GM19240 (cell line): Measurements from ENCODE around the gene VPS37B.

Experiments used
- DNase-seq: peaks from one replicate; pipeline ENCODE4 v3.0.0; 2011; ENCODE audit warnings: low spot score; ENCODE audit not compliant: insufficient read length

The VPS37B gene

DNA sequence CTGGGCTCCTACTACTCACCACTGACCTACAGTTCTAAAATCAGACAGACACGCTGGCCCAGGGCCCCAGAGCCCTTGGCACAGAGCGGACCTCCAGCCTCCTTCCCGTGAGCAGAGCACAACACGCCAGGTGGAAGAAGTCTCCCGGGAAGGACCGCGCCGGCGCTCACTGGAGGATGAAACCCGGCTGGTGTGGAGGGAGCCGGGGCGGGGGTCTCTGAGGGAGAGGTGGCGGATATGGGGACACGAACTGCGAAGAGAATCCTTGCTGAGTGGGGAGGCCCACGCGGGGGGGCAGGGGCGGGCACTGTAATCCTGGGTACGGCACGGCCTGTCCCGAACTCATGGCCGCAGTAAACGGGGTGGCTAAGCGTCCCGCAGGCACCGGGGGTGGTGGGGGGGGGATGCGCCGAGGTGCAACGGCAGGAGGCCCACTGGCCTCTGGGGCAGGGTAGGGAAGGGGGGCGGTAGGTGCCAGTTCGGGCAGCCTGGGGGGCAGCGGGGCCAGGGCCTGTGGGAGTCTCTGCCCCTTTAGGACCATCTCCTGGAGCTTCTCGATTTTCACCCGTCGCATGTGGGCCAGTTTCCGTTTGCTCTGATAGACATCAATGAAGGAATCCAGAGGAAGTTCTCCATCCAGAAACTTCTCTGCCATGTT lies 28.8 kb downstream of the VPS37B start:
- no peak for DNase-seq

DNA sequence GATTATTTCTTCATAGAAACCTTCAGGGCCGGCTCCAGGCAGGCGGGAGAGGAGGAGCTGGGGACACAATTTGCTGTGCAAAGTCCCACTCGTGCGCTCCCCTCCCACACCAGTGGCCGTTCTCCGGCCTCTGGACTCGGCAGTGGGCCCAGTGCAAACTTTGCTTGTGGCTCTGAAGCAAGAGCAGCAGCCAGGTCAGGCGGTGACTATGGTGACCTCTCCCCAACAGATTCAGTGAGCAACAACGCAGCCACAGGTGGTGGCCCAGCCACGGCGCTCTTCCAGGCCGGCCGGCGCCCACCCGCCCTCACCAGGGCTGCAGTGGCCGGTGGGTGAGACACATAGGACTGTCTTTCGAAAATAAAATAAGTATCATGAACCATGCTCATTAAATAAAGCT lies 29.5 kb downstream of the VPS37B start:
- no peak for DNase-seq

DNA sequence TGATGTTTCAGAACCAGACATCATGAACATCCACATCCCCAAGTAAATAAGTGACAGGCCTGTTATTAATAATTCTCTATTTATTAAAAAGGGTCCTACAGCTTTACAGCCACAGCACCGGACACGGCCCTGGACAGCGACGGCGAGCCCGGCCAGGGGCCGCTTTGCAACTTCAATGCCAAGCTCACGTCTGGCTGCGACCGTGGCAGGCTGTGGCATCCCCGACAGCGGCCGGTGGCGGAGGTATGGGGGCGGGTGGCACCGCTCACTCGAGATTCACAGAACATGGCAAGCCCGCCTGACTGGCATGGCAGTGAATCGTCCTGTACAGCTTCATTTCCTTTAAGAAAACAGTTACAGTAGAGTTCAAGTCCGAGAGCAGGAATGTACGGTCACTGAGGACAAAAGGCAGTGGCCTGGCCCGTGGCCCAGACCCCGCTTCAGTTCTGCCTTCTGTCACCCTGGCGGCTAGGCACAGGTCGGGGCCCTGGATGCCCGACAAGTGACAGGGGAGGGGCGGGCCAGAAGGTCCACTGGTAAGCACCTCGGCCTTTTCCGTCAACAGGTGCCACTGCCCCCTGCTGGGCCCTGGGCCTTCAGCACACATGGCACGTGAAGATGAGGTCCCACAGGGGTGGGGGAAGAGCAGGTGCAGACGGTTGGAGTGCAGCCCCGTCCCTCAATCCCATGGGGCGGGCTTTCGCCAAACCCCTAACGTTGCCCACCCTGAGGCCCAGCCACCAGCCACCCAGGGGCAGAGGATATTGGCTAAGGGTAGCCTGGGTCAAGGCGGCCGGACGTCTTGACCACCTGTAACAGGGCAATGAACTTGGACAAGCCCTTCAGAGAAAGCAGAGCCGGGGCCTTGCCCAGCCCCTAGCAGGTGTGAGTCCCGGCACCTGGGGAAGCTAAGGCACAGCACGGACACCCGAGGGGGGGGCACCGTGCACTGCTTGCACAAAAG lies 30.4 kb downstream of the VPS37B start:
- DNase-seq = no peak

GRCh38 chr12:122864894-122865253 lies 31.1 kb downstream of the VPS37B start:
- no peak for DNase-seq

- DNase-seq = no peak
These were observed 32.8 kb downstream of the VPS37B start for GRCh38 chr12:122862872-122863701.

GRCh38 chr12:122862110-122862634 lies 33.8 kb downstream of the VPS37B start:
- no peak for DNase-seq

GRCh38 chr12:122861587-122861970 lies 34.3 kb downstream of the VPS37B start:
- DNase-seq = no peak

- DNase-seq = no peak
These were observed 34.9 kb downstream of the VPS37B start for GRCh38 chr12:122860854-122861586.

GRCh38 chr12:122860040-122860853 lies 35.7 kb downstream of the VPS37B start:
- peak; percentile 92 for DNase-seq

DNA sequence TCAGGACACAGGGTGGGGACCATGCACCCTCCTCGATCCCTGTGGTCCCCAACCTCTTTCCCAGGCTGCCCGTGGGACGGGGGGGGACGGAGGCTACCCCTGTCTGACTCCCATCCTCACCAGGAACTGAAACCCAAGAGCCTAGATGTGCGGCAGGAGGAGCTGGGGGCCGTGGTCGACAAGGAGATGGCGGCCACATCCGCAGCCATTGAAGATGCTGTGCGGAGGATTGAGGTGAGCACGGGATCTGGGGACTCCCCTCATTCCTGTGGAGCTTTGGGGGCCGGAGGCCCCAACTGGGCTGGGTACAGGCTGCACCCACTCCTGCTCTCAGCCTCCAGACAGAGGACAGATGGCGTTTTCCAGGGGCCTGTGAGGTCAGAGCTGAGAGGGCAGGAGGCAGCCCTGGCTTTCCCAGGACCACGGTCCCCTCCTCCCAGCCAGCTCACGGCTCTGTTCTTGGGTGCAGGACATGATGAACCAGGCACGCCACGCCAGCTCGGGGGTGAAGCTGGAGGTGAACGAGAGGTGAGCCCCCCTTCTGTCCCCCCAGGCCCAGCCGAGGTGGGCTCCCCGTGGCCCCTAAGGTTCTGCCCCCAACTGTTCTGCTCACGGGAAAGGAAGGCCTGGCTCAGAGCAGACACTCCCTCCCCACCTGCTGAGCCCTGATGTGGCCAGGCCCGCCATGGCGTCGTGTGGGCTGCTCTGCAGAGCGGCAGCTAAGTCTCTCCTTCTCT lies 36.5 kb downstream of the VPS37B start:
- no peak for DNase-seq

GRCh38 chr12:122858591-122859302 lies 37.2 kb downstream of the VPS37B start:
- no peak for DNase-seq

GRCh38 chr12:122858171-122858570 lies 37.8 kb downstream of the VPS37B start:
- DNase-seq = no peak

DNA sequence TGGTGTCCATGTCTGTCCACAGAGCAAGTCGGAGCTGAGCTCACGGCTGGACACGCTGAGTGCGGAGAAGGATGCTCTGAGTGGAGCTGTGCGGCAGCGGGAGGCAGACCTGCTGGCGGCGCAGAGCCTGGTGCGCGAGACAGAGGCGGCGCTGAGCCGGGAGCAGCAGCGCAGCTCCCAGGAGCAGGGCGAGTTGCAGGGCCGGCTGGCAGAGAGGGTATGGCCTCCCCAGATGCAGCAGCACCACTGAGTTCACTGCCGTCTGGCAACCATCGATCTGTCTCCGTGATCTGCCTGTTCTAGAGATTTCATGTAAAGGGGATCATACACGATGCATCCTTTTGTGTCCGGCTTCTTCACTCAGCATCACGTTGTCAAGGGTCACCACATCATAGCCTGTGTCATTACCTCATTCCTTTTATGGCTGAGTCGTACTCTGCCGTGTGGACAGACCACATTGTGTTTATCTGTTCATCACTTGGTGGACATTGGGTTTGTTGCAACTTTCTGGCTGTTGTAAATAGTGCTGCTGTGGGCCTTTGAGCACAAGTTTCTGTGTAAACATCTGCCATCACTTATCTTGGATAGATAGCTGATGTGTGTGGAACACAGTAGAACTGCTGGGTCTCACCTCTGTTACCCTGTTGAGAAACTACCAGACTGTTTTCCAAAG lies 38.8 kb downstream of the VPS37B start:
- DNase-seq = no peak

DNA sequence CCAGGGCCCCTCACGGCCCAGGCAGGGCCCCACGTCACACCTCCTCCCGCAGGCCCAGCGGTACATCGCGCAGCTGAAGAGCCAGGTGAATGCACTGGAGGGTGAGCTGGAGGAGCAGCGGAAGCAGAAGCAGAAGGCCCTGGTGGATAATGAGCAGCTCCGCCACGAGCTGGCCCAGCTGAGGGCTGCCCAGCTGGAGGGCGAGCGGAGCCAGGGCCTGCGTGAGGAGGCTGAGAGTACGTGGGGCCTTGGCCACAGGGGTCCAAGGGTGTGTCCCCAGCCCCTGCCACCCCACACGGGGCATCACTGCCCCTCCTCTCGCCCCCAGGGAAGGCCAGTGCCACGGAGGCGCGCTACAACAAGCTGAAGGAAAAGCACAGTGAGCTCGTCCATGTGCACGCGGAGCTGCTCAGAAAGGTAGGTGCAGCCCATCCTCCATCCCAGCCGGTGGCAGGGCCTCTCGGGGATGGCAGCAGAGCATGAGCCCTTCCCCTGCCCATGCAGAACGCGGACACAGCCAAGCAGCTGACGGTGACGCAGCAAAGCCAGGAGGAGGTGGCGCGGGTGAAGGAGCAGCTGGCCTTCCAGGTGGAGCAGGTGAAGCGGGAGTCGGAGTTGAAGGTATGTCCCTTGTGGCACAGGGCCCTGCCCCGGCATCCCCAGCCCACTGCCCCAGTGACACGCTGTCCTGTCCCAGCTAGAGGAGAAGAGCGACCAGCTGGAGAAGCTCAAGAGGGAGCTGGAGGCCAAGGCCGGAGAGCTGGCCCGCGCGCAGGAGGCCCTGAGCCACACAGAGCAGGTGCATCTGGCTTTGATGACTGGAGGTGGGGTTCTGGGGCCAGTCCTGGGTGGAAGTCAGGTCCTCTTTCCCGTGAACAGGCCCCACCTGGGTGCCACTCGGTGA lies 39.7 kb downstream of the VPS37B start:
- no peak for DNase-seq

GRCh38 chr12:122855071-122855829 lies 40.7 kb downstream of the VPS37B start:
- no peak for DNase-seq

- DNase-seq = no peak
These were observed 41.4 kb downstream of the VPS37B start for GRCh38 chr12:122854554-122854953.
